MV-4-11 (cell line): ENCODE data around the gene SNX25.

Experiments used
- DNase-seq: peaks from one replicate; lab custom pipeline; 2025; lab: John Stamatoyannopoulos, UW

The SNX25 gene

DNA sequence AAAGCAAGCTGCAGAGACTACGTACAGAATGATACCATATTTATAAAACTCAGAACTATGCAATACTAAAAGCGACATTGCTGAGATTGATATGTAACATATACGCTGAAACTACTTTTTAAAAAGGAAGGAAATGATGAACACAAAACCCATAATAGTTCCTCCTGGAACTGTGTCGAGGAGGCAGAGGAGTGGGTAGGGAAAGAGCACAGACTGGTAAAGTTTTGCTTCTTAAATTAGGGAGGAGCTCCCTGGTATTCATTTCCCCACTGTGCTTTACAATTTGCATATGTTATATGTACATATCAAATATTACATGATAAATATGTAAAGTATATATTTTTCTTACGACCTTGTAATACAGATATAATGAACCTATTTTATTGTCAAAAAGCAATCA lies 202.5 kb downstream of the SNX25 start:
- no peak for DNase-seq

DNA sequence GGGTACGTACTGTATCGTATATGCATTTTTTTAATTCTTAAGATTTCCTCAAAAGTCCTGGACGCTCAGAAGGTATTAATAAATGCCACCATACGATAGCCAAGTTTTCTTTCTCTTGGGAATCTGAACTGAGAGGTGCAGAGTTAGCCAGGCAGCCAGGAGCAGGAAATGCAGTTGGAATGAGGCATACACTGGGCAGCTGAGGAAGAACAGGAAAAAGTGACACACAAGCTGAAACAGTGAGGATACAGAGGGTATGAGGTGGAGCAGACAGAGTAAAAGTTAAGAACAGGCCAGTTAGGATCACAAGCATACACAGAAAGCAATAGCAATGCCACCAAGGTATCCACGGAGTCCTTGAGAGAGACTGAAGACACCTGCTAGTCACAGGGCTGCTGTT lies 203.0 kb downstream of the SNX25 start:
- no peak for DNase-seq
